GM21576 (cell line): ENCODE measurements around the gene LRRC25.
"Not testable (repeated sequence)": the region's sequence is repeated elsewhere in the genome, so short reads cannot be mapped to it uniquely, and the experiment has no call there.

Experiments
- ATAC-seq: cut with Tn5 transposase; IDR thresholded peaks from one replicate; pipeline ENCODE4 v1.9.1; 2021; ENCODE audit warnings: mild to moderate bottlenecking, moderate library complexity; ENCODE audit not compliant: unreplicated experiment

Gene LRRC25

GRCh38 chr19:18380843-18381242, 16.6 kb downstream of the LRRC25 start:
- no peak for ATAC-seq

GRCh38 chr19:18379803-18380747, 17.3 kb downstream of the LRRC25 start:
- no peak for ATAC-seq

GRCh38 chr19:18377026-18377425, 20.4 kb downstream of the LRRC25 start:
- ATAC-seq, result no peak

- peak; percentile 80 for ATAC-seq
These were observed 23.4 kb downstream of the LRRC25 start for GRCh38 chr19:18373892-18374629.

- no peak for ATAC-seq
These were observed 24.0 kb downstream of the LRRC25 start for GRCh38 chr19:18373407-18373891.

GRCh38 chr19:18368504-18369222, 28.8 kb downstream of the LRRC25 start:
- ATAC-seq, result no peak

- no peak for ATAC-seq
These were observed 31.4 kb downstream of the LRRC25 start for GRCh38 chr19:18366021-18366435.

GRCh38 chr19:18364826-18365528, 32.4 kb downstream of the LRRC25 start:
- ATAC-seq, result no peak

- ATAC-seq, result not testable (repeated sequence)
These were observed 33.1 kb downstream of the LRRC25 start for GRCh38 chr19:18364277-18364825.

GRCh38 chr19:18363787-18364186, 33.6 kb downstream of the LRRC25 start:
- no peak for ATAC-seq

- ATAC-seq, result no peak
These were observed 34.4 kb downstream of the LRRC25 start for GRCh38 chr19:18362934-18363542.

- no peak for ATAC-seq
These were observed 35.8 kb downstream of the LRRC25 start for GRCh38 chr19:18361646-18362045.

GRCh38 chr19:18357041-18357440, 40.4 kb downstream of the LRRC25 start:
- no peak for ATAC-seq

- ATAC-seq, result not testable (repeated sequence)
These were observed 42.7 kb downstream of the LRRC25 start for GRCh38 chr19:18354743-18355142.

- ATAC-seq, result no peak
These were observed 43.9 kb downstream of the LRRC25 start for GRCh38 chr19:18353378-18354005.

- no peak for ATAC-seq
These were observed 45.9 kb downstream of the LRRC25 start for GRCh38 chr19:18351544-18351943.

GRCh38 chr19:18350490-18350889, 46.9 kb downstream of the LRRC25 start:
- ATAC-seq, result no peak

- no peak for ATAC-seq
These were observed 47.8 kb downstream of the LRRC25 start for GRCh38 chr19:18349524-18350128.

- ATAC-seq, result not testable (repeated sequence)
These were observed 48.5 kb downstream of the LRRC25 start for GRCh38 chr19:18348818-18349339.
